ENCODE results near the gene IGF2BP3. TPM values are rescaled to one million over a fixed set of nuclear protein-coding genes. Genes with fewer than 3 reads are reported as not detected.

The IGF2BP3 gene
- total and polyA plus RNA-seq, 2 donors (not counting 3 experiments of a cell fraction or from before 2014, with no cell fraction given): 41.2 to 111 TPM

DNA sequence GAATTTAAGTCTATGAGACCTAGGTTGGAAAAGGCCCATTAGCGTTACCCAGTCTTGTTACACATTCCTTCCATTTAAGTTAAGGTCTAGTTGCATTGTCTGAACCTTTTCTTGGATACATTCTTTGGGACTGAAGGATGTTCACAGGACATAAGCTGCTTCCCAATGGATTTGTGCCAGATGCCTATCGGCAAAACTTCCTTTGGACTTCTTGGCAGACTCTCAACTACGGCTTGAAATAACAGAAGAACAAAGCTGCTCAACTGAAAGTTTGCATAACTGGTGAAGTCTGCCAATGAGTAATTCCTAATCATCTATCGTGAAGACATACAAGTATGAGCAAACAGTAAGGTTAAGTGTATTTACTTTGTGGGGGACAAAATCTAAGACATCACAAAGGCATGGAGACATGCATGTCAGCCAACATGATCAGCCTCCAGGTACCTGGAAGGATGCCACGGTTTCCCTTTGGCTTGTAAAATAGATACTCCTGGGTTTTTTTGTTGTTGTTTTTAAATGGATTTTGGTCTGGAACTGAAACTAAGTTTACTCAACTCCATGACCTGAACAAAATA is 135.7 kb downstream of the IGF2BP3 start:
- Histone ChIP-seq H3K4me2 (ENCODE audit: insufficient read depth, low read length) (peak overlapping the region; percentile 62), H3K79me2 (ENCODE audit: control insufficient read depth, insufficient read depth, low read length) (peaks cover 56% of the 10 kb centered on the region), H3K4me3 (replicated peaks in 1 of 3; ENCODE audit: insufficient read depth in 1 of 3, low read depth in 1 of 3, low read length in 3 of 3) (no peak overlapping the region), H2AFZ (ENCODE audit: low read depth, low read length) (no peak overlapping the region), H4K20me1 (replicated peaks; ENCODE audit: control insufficient read depth, extremely low read depth, insufficient read depth, low read length) (no peaks in the 10 kb centered on the region), H3K4me1 (ENCODE audit: control insufficient read depth, extremely low read depth, insufficient read depth, low read length) (peaks cover 46% of the 10 kb centered on the region), H3K27ac (ENCODE audit: insufficient read depth, low read depth, low read length) (peak overlapping the region; percentile 93), H3K36me3 (ENCODE audit: control insufficient read depth in 2 of 2, extremely low read depth in 1 of 2, insufficient read depth in 2 of 2, low read length in 2 of 2) (peaks cover 6 to 26% of the 10 kb centered on the region in 2 experiments), H3K9me1 (replicated peaks; ENCODE audit: control insufficient read depth, extremely low read depth, insufficient read depth, low read length) (no peaks in the 10 kb centered on the region), H3K9me3 (replicated peaks; ENCODE audit: control insufficient read depth, insufficient read depth, low read length) (no peaks in the 10 kb centered on the region), H3K9ac (replicated peaks; ENCODE audit: extremely low read depth, insufficient read depth, low read length) (peak overlapping the region; percentile 66), H3K27me3 (ENCODE audit: control insufficient read depth in 2 of 2, insufficient read depth in 2 of 2, low read length in 2 of 2) (no peaks in the 10 kb centered on the region)
- POLR2A ChIA-PET: interaction anchor here (1.1 to 1.3 kb wide), 2 partner anchors 9 to 15 kb away, joined by 4 to 6 read pairs; no protein-coding TSS in a partner anchor
- FAIRE-seq: peak; percentile 98
- no TSS peak for BruUV-seq (replicated peaks)
- dilution Hi-C loops (cut with MboI; ENCODE audit: extremely low pct_ligation_motif_present, low sequenced_read_pairs): no loop called here
- DNase-seq (ENCODE audit: low read depth, low spot score): peak; percentile 99
- peak; percentile 95 for TF ChIP-seq FOS (IDR thresholded peaks at IDR 0.05; ENCODE audit: borderline replicate concordance, insufficient read depth, low read length)
- TF ChIP-seq EZH2 (IDR thresholded peaks at IDR 0.05; ENCODE audit: borderline replicate concordance, low read depth, low read length, severe bottlenecking): no peak
- TF ChIP-seq GATA2 (IDR thresholded peaks at IDR 0.05; ENCODE audit: insufficient read depth, insufficient read length, low read depth, low read length): peak; percentile 97
- peak; percentile 80 for TF ChIP-seq JUN (IDR thresholded peaks at IDR 0.05; ENCODE audit: borderline replicate concordance, insufficient read depth, insufficient read length, low read depth)
- TF ChIP-seq POLR2A (IDR thresholded peaks at IDR 0.05; ENCODE audit: low read depth, low read length): peak; percentile 76
- peak; percentile 95 for TF ChIP-seq POLR2AphosphoS5 (IDR thresholded peaks at IDR 0.05; ENCODE audit: insufficient read depth, low read depth, low read length)
- CTCF ChIA-PET: interaction anchor here (0.6 to 3.0 kb wide), 8 partner anchors 9 to 68 kb away, joined by 3 to 11 read pairs (median 6); no protein-coding TSS in a partner anchor
- intact Hi-C loops (cut with micrococcal nuclease): loop anchor here (1.0 to 2.0 kb wide), 6 partner anchors 13 to 136 kb away; partner anchors contain the start of genes IGF2BP3 and MALSU1

Measured in endothelial cell of umbilical vein (primary cell).